ENCODE measurements around the gene RETSAT.
"Not testable (repeated sequence)": the region's sequence is repeated elsewhere in the genome, so short reads cannot be mapped to it uniquely, and the experiment has no call there.

RETSAT gene

DNA sequence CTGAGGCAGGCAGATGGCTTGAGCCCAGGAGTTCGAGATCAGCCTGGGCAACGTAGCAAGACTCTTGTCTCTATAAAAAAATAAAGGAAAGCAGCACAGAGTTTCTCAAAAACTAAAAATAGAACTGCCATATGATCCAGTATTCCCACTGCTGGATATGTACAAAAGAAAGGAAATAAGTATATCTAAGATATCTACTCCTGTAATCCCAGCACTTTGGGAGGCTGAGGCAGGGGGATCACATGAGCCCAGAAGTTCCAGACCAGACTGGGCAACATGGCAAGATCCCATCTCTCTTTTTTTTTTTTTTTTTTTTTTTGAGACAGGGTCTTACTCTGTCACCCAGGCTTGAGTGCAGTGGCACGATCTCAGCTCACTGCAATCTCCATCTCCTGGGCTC is 24.6 kb downstream of the RETSAT start:
- DNase-seq, result not testable (repeated sequence)

DNA sequence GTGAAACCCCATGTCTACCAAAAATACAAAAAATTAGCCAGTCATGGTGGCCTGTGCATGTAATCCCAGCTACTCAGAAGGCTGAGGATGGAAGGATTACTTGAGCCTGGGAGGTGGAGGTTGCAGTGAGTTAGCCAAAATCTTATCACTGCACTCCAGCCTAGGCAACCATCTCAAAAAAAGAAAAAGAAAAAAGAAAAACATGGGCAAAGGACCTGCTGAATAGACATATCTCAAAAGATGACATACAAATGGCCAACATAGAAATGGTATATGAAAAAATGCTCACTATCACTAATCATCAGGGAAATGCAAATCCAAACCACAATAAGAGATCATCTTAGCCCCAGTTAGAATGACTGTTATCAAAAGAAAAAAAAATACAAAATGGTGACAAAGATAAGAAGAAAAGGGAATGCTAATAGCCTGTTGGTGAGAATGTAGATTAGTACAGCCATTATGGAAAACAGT is 25.1 kb downstream of the RETSAT start:
- DNase-seq, result no peak

DNA sequence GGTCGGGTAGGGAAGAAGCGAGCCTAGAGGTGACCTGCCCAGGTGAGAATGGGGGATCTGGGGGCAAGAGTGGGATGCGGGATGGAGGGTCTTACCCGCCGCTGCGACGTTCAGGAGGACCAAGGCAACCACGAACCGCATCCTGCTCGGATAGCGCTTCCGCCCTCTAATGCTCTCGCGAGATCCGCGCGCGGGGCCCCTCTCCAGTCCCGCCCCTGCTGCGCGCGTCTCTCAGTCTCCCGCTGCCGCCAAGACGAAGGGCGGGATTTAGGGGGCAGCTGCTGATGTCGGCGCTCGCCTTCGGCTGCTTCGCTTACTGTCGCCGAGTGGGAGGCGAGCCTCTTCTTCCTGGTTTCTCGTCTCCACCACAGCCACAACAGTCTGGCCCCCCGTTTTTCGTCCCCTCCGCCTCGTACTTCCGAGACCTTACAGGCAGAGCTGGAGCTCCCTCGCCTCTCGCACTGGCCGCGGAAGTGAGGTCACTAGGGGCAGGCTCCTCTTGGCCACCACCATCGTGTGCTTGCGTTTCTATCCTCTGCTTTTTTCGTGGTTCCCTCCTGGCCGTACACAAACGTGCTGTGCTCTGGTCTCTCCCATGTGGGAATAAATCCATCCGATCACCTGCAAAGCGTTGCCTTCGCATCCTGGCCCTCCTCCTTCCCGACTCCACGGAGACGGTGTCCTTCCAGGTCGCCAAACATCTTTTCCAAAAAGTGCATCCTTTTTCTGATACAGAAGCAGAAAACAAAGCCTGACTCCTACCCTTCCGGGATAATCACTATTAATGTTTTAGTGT is 26.3 kb downstream of the RETSAT start, which contains the start of gene TGOLN2:
Gene TGOLN2, minus strand, starts transcription at position 168 of the 796 bp plus-strand sequence. Its CDS starts 27 bp downstream, at position 141.
- DNase-seq, result peak; percentile 90 to 91

DNA sequence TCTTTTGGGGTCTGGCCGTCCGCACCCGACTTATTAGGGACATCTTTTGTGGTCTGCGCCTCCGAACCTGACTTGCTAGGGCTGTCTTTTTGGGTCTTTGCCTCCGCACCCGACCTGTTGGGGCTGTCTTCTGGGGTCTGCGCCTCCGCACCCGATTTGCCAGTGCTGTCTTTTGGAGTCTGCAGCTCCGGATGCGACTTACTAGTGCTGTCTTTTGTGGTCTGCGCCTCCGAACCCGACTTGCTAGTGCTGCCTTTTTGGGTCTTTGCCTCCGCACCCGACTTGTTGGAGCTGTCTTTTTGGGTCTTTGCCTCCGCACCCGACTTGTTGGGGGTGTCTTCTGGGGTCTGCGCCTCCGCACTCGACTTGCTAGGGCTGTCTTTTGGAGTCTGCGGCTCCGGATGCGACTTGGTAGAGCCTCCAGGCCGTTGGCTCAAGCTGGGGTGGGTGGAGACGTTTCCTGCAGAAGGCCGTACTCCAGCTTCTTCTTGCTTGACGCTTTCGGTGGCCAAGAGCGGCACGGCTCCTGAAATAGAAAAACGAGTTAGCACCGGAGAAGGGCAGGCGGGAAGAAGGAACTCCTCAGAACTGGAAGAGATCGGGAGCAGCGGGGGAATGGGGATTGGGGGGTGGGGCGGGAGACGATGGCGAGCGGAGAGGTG is 27.0 kb downstream of the RETSAT start:
- no peak for DNase-seq

DNA sequence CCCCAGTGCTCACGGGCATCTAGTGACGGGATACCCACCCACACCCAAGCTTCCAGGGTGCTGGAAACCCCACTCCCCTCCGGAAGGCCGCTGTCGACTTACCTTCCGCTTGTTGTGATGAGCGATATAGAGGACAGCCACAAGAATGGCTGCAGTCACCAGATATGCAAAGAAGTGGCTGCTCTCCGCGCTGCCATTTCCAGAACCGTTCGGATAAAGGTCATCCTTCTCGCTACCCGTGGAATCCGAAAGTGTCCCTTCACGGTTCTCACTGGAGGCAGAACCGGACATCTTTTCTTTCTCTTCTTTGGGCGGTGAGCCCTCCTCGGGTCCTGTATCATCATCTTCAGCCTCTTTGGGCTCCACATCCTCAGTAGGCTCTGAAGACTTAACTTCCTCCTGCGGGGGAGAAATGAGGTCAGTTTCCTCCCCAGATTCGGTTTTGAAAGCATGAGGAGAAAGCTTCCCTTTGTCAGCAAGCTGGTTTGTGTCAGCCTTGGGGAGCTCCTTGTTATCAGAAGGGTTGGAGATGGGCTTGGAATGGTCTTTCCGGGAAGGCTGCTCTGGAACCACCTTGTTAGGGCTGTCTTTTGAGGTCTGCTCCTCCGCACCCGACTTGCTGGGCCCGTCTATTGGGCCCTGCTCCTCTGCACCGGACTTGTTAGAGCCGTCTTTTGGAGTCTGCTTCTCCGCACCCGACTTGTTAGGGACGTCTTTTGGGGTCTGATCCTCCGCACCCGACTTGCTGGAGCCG is 27.7 kb downstream of the RETSAT start:
- no peak for DNase-seq

DNA sequence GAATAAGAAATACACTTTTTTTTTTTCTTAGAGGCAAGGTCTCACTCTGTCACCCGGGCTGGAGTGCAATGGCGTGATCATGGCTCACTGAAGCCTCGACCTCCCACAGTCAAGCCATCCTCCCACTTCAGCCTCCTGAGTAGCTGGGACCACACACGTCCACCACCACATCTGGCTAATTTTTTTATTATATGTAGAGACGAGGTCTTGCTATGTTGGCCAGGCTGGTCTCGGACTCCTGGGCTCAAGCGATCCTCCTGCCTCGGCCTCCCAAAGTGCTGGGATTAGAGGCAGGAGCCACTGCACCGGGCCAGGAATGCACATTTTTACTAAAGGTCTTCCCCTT is 28.9 kb downstream of the RETSAT start:
- no peak for DNase-seq

DNA sequence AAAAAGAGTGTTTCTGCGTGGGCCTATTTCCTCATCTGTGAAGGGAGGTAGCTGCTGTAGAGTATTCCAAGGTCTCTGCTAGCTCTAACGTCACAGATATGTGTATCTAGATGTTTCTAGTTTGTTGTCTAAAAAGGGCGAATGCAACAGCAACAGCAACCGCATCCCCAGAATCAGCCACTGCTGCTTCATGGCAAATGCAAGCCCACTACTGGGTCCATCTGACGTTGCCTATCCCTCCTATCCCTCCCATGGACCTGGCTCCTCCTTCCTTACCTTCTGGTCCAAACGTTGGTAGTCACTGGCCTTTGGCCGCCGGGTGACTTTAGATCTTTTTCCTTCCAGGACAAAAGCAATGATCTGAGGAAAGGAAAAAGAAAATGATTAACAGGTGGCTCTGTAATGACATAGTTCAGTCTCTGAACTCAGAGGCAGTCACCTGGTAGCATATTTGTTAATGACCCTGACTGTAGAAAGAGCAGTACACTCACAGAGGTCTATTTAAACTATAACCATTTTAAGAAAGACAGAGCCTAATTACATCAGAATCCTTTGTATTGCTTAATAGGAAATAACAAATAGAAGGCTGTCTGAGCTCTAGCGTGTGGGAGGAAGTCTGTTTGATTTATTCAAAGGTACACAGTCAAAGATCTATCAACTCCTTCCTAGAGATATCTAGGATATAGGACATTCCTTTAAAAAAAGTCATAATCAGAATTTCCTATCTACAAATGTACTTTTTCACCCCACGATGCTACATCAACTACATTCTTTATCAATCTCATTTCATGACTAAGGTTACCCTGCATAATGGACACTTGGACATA is 29.5 kb downstream of the RETSAT start:
- no peak for DNase-seq

DNA sequence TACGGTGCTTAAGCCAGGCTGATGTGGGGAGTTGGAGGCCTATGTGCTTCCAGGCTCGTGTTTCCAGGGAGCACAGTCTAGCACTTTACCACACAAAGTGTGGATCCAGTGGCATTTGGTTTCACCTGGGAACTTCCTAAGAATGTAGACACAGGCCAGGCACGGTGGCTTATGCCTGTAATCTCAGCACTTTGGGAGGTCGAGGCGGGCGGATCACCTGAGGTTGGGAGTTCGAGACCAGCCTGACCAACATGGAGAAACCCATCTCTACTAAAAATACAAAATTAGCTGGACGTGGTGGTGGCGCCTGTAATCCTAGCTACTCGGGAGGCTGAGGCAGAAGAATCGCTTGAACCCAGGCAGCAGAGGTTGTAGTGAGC is 30.4 kb downstream of the RETSAT start:
- DNase-seq, result not testable (repeated sequence)

DNA sequence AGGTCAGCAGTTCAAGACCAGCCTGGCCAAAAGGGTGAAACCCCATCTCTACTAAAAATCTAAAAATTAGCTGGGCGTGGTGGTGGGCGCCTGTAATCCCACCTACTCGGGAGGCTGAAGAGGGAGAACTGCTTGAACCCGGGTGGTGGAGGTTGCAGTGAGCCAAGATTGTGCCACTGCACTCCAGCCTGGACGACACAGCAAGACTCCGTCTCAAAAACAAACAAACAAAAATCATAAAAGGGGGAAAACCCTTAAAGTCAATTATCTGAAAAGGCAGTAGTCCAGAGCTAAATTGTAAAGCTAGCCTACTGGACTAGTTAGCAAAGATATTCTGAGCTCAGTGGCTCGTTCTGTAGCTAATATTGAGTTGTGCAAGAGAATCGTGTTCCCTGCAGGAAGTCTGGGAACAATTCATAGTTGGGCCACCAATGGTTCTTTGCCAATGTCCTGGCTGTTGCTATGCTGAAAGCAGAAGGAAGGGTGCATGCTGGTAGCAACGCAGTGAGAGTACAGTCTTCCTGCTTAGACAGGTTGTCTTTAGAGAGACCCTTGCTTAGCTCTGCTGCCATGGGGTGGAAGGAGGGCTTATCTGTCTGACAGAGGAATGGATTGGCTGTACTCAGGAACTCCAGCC is 30.9 kb downstream of the RETSAT start:
- DNase-seq, result no peak

DNA sequence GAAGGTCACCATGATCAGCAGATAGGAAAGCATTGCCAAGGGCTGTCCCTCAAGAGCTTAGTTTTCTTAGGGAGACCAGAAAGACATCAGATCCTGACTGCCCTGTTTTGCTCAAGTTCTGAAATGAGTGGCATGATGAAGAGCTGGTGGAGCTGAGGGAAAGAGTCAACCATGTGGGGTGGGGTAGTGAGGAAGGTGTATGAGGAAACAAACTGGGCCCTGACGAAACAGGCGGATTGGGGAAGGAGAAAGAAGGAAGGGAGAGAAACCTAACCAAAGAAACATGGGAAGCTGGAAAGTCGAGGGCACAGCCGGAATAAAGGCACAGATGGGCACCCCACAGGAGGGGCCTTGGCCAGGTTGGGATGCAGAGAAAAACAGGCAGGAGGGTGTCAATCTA is 34.5 kb downstream of the RETSAT start:
- DNase-seq, result no peak

DNA sequence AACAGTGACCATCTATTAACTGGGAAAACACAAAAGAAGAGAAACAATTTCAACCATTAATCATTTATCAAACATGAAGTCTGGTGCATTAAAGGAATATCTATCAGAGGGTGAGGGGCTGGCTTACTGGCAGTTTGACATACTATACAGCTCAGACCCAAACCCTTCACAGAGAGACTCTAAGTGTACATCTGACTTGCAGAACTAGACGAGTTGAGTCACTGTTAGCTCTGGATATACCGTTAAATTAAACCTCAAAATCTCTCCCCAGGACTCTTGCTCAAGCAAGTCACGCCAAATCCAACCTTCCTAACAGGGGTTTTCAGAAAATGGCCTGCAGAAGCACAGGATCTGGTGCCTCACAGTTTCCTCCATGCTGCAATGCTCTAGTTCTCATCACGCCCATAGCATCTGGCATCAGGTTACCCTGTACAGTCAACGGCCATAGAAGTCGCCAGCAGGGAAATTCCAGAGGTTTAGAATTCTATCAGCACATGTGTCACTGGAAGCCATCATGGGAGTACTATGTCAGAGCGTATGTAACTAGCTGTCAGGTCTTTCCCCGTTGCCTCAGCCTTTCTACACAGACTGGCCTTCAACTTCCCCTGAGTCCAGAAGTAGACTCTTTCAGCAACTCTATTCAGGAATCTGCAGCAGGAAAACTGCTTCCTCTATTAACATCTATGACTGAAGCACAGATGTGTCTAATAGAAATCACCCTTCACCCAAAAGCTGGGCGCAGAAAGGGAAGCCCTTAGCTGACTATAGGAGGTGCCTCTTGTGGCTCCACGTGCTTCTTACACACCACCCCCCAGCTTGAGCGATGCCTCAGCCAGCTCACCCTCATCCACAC is 35.9 kb downstream of the RETSAT start:
- no peak for DNase-seq

DNA sequence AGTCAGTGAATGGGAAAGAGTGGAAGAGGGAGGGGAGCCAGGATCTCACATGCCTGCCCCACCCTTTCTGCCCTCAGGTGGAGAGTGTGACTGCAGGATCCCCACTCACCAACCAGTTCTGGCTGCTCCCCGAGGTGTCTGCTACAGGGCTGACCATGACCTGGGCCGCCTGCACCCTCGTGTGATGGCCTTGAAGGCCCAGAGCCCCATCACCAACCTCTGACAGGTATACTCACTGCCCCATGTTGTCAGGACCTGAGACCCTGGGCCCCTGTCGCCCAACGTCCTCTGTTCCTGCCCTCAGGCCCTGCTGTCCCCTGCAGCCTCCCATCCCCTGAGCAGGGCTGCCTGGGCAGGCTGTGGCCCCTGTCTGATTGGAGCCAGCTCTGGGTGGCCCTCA is 38.4 kb downstream of the RETSAT start:
- DNase-seq, result not testable (repeated sequence)

DNA sequence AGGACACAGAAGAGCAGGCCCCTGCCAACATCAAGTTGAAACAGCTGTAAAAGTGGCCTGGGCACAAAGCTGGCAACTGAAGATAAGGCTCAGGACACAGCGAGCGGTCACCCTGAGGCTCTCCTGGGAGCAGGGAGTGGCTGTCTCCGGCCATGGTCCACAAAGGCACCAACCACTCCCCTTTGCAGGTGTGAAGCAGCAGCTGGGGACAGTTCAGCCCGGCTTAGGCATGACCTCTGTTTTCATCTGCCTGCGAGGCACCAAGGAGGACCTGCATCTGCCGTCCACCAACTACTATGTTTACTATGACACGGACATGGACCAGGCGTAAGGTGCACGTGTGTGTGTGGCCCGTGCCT is 39.5 kb downstream of the RETSAT start:
- DNase-seq, result no peak

DNA sequence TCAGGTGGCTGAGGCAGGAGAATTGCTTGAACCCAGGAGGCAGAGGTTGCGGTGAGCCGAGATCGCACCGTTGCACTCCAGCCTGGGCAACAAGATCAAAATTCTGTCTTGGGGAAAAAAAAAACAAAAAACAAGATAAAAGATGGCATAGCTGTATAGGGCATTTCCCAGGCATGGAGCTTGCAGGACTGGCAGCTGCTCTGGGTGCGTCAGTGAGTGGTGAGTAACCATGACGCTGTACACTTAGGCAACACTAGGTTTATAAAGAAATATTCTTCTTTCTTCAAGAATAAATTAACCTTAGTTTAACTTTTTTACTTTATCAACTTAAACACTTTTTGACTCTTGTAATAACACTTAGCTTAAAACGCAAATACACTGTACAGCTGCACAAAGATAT is 41.9 kb downstream of the RETSAT start:
- no peak for DNase-seq

DNA sequence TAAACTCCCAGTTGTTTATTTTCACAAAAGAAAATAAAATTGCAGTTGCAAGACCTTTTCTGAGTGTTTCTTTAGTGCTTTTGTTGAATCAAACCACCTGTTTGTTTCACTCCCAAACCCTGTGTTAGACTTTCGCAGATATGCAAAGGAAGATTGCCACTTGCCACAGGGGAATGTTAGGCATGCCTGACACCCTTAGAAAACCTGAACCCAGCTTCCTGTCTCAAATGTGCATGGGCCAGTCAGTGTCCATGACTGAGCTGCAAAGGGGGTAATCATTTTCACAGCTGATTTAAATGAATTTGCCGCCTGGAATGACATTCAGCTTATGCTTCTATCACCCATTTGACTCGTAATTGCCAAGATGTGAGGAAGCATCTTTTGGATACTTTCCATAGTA is 44.0 kb downstream of the RETSAT start:
- no peak for DNase-seq

DNA sequence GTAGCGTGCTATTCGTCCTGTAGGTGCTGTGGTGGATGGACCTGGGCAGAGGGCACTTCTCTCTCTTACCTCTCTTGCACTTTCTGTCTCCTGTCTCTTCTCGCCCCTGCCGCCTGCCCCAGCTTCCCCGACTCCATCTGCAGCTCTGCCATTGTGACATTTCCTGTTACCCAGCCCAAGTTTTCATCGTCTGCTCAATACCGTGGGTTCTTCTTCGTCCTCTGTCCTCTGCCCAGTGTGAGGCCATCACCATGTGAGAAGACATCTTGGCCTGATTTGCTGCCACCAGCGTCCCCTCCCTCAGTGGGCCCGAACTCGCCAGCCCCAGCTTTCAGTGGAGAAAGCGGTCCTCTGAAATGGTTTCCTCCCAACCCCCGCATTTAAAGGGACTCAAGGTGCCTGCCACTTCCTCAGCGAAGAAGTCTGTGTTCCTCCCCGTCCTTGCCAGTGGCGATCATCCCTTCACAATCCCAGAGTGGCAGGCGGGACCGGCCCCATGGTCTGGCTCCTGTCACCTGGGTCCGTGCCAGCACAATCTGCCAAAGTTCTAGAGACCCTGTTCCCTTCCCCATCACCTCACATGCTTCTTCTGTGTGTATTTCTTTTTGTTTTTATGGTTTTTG is 44.5 kb downstream of the RETSAT start:
- no peak for DNase-seq

DNA sequence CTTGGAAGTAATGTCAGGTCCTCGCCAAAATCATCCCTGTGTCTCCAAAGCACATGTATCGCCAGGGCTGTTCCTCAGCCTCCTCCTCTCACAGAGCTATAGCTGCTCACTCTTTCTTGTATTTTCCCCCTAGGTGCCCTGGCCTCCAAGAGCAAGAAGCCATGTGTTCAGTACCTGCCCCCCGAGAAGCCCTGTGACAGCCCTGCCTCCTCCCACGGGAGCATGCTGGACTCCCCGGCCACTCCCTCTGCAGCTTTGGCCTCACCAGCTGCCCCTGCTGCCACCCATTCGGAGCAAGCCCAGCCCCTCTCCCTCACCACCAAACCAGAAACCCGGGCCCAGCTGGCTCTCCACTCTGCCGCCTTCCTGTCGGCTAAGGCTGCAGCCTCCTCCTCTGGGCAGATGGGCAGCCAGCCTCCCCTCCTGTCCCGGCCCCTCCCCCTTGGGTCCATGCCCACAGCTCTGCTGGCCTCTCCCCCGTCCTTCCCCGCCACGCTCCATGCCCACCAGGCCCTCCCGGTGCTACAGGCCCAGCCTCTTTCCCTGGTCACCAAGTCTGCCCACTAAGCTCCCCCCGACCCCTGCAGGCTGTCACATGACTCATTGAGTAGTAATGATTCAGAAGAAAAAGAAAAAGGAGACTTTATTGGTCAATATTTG is 45.3 kb downstream of the RETSAT start:
- no peak for DNase-seq

DNA sequence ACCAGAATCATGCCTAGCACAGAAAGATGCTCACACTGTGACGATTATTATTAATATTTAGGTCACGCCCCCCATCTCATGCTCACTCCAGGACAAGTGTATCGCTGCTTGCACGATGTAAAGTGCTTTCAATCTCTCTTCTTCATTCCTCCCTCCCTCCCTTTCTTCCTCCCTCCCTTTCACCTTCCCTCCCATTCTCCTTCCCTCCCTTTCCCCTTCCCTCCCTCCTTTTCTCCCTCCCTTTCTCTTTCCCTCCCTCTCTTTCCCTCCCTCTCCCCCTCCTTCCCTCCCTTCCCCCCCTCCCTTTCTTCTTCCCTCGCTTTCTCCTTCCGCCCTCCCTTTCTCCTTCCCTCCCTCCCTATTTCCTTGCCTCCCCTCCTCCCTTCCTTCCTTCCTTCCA is 46.1 kb downstream of the RETSAT start:
- no peak for DNase-seq

DNA sequence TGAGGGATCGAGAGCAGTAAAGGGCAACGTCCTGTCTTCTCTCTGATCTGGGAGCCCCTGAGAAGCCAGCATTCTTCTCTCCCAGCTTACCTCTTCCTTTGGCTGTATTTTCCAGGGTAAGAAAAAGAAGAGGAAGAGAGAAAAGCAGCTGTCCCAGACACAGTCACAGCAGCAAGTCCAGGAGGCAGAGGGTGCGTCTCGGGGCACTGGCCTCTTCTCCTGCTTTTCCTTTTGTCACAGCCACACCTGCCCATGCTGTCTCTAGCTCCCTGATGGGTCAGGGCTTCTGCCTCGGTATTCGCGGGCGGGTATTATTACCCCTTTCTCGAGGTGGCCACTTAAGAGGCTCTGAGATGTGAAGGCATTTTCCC is 46.8 kb downstream of the RETSAT start:
- no peak for DNase-seq

DNA sequence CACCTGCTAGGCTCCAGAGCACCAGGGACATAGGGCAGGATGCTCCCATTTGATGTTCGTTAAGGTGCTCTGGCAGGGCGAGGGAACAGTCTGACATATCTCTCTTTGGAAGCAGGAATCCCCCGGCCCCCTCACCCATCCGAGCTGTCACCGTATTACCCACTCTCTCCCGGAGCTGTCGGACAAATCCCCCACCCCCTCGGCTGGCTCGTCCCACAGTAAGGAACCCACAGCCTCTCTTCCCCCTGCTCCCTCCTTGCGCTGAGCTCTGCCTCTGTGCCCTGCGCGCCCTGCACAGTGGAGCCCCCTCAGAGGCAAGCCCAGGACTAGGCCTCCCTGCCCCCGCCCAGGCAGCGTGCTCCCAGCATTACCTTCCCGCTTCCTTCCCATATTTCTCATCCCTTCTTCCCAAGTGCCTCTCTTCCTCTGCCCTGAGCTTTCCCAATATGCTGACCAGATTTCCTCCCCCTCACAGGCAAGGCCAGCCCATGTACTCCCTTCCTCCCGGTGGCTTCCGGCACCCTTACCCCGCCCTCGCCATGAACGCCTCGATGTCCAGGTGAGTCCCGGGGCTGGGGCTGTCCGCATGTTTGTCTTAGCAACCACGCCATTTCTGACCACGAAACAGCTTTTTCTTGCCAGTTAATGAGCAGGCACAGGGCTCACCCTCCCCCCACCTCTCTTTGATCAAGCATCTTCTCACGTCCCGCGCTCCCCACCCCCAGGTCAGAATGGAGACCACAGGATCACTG is 50.4 kb downstream of the RETSAT start:
- DNase-seq, result no peak

Measured in NCI-H187 (cell line).